Mucosa of rectum (tissue), 2 donors: ENCODE data around the gene CRABP2.

Experiments used
- H3K27ac ChIP-seq, 2 donors: one replicate each; pipeline ENCODE4 v1.7.0; 2013; ENCODE audit warnings: inconsistent platforms in 2 of 2, low read depth in 2 of 2, low read length in 2 of 2
- H3K27me3 ChIP-seq, 2 donors: one replicate each; pipeline ENCODE4 v1.7.0; 2013; ENCODE audit warnings: low read length in 2 of 2; ENCODE audit not compliant: control insufficient read depth in 2 of 2, insufficient read depth in 2 of 2
- H3K36me3 ChIP-seq, 2 donors: one replicate each; pipeline ENCODE4 v1.7.0; 2013; ENCODE audit warnings: low read length in 2 of 2; ENCODE audit not compliant: control insufficient read depth in 2 of 2, insufficient read depth in 2 of 2
- H3K4me1 ChIP-seq, 2 donors: one replicate each; pipeline ENCODE4 v1.7.0; 2013; ENCODE audit warnings: low read length in 2 of 2, mild to moderate bottlenecking in 1 of 2; ENCODE audit not compliant: control insufficient read depth in 2 of 2, insufficient read depth in 2 of 2
- H3K4me3 ChIP-seq, 2 donors: one replicate each; pipeline ENCODE4 v1.7.0; 2013; ENCODE audit warnings: low read length in 2 of 2
- H3K9ac ChIP-seq, 2 donors: one replicate each; pipeline ENCODE4 v1.7.0; 2013; ENCODE audit warnings: low read length in 2 of 2, low read depth in 1 of 2, mild to moderate bottlenecking in 1 of 2
- H3K9me3 ChIP-seq, 2 donors: one replicate each; pipeline ENCODE4 v1.7.0; 2013; ENCODE audit warnings: low read length in 2 of 2; ENCODE audit not compliant: control insufficient read depth in 2 of 2
- donor health status: healthy.
- donor health status: Normal muscosa, but diverticular disease.

The CRABP2 gene

DNA sequence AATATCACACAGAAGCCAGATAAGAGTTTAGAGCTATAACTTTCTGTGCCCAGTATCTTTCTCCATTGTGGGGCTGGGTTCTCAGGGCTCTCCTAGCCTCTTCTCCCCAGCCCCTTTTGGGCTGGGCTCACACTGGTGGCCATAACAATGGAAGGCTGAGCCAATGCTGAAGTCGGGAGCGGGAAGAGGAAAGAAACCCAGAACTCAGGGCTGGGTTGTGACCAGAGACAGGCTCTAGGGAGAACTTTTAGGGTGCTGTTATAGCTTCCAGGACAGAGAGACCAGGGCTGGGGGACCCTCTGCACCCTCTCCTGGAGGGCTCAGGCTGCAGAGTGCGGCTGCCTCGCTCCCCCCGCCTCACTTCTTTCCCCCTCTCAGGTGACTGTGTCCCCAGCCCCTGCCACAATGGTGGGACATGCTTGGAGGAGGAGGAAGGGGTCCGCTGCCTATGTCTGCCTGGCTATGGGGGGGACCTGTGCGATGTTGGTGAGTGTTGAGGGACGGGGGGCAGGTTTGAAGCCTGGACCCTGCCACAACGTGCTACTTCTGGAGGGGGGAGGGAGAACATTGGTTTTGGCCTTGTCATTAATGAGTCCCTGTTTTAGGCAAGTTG is 49.4 kb downstream of the CRABP2 start:
- Histone ChIP-seq H3K4me3 (no peak overlapping the region), H3K4me1 (peaks cover 27 to 31% of the 10 kb centered on the region in 2 donors), H3K27ac (no peak overlapping the region), H3K9ac (no peak overlapping the region), H3K27me3 (peaks cover 0 to 5% of the 10 kb centered on the region in 2 donors), H3K36me3 (no peaks in the 10 kb centered on the region), H3K9me3 (no peaks in the 10 kb centered on the region)

DNA sequence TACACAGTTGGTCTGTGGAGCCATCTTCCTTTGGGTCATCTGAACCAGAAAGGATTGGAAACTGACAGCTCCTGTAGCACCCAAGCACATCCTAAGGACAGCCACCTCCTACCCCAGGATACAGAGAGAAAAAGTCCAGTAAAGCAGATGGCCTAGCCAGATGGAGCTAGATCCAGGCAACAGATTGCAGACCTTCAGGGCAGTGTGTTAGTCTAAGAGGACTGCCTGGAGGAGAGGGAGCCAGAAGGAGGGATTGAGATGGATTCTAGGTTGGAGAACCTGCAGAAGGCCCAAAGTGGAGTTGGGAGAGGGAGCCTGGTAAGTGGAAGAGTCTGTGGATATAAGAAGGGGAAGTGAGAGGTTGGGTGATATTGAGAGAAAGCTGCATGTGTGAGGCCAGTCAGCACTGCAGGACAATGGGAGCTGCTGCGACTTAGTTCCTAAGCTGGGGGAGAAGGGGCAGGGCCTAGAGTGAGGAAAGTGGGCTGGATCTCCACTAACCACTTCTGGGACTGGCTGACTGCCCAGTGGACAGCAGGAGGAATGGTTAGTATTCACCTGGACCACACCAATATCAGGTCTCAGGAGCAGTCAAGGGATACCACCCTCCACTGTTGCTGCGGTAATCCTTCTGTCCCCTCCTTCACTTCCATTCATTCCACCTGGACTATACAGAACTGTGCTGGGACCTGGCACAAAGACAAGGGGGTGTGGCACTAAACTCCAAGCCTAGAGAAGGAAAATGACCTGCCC is 50.1 kb downstream of the CRABP2 start:
- no peaks in the 10 kb centered on the region for H3K36me3 ChIP-seq
- H3K4me3 ChIP-seq: no peak overlapping the region
- H3K9me3 ChIP-seq: no peaks in the 10 kb centered on the region
- peaks cover 0 to 5% of the 10 kb centered on the region in 2 donors for H3K27me3 ChIP-seq
- H3K4me1 ChIP-seq: peaks cover 21 to 24% of the 10 kb centered on the region in 2 donors
- no peak overlapping the region for H3K27ac ChIP-seq
- H3K9ac ChIP-seq: no peak overlapping the region

DNA sequence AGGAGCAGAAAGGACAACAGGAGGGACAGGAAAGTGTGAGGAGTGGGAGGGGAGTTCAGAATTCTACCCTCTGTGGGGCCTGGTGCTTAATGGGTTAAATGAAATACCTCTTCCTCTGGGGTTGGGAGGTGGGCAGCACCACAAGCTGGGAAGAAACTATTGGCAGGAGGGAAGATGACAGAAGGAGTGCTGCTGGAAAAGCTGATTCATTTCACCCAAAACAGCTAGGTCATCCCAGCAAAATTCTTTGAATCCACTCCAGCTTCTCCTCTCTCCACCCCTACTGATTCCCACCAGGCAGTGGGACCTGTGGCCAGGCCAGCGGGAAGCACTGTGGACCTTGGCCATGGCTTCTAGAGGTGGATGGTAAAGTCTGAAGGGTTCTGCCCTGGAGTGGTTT is 50.7 kb downstream of the CRABP2 start:
- H3K4me3 ChIP-seq: no peak overlapping the region
- peaks cover 0 to 7% of the 10 kb centered on the region in 2 donors for H3K27me3 ChIP-seq
- no peak overlapping the region for H3K27ac ChIP-seq

DNA sequence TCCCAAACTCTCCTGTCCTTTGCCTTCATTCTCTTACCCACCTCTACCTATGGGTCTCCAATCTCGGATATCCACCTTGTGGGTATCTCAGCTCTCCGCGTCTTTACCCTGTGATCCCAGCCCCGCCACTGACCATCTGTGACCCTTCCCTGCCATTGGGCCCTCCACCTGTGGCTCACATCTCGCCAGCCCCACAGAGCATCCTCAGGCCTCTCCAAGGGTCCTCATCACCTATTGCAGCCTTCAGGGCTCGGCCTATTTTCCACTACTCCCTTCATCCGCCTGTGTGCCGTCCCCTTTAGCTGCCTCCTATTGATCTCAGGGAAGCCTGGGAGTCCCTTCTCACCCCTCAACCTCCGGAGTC is 52.4 kb downstream of the CRABP2 start:
- H3K27me3 ChIP-seq: peaks cover 0 to 12% of the 10 kb centered on the region in 2 donors
- H3K4me1 ChIP-seq: peaks cover 8 to 11% of the 10 kb centered on the region in 2 donors
- H3K27ac ChIP-seq: no peak overlapping the region

More for the DNA sequence above, 50.7 kb downstream of the CRABP2 start:
- Histone ChIP-seq H3K9me3 (no peaks in the 10 kb centered on the region), H3K4me1 (peaks cover 17 to 19% of the 10 kb centered on the region in 2 donors), H3K36me3 (no peaks in the 10 kb centered on the region), H3K9ac (no peak overlapping the region)

DNA sequence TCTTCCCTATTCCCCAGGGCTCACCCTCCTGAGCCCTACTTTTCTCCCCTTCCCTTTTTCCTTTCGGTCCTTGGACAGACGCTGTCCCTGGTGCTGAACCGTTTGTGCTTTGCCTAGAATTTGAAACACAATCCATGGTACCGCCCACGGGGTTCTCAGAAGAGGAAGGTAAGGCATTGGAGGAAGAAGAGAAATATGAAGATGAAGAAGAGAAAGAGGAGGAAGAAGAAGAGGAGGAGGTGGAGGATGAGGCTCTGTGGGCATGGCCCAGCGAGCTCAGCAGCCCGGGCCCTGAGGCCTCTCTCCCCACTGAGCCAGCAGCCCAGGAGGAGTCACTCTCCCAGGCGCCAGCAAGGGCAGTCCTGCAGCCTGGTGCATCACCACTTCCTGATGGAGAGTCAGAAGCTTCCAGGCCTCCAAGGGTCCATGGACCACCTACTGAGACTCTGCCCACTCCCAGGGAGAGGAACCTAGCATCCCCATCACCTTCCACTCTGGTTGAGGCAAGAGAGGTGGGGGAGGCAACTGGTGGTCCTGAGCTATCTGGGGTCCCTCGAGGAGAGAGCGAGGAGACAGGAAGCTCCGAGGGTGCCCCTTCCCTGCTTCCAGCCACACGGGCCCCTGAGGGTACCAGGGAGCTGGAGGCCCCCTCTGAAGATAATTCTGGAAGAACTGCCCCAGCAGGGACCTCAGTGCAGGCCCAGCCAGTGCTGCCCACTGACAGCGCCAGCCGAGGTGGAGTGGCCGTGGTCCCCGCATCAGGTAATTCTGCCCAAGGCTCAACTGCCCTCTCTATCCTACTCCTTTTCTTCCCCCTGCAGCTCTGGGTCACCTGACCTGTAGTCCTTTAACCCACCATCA is 53.0 kb downstream of the CRABP2 start:
- H3K27me3 ChIP-seq: peaks cover 0 to 12% of the 10 kb centered on the region in 2 donors
- peaks cover 5 to 7% of the 10 kb centered on the region in 2 donors for H3K4me1 ChIP-seq
- no peak overlapping the region for H3K27ac ChIP-seq
- H3K4me3 ChIP-seq: no peak overlapping the region
- H3K9ac ChIP-seq: no peak overlapping the region
- no peaks in the 10 kb centered on the region for H3K9me3 ChIP-seq
- no peaks in the 10 kb centered on the region for H3K36me3 ChIP-seq

More for the DNA sequence above, 52.4 kb downstream of the CRABP2 start:
- Histone ChIP-seq H3K36me3 (no peaks in the 10 kb centered on the region), H3K4me3 (no peak overlapping the region), H3K9me3 (no peaks in the 10 kb centered on the region), H3K9ac (no peak overlapping the region)
